Stimulated activated CD8-positive, alpha-beta memory T cell treated with anti-CD3 and anti-CD28 coated beads, Interleukin-2, amount 100 ng/mL, for 1 hour (primary cell): ENCODE measurements around the gene TNFRSF17.
A peak's percentile ranks its signal among the peaks of the same experiment; 100 is the strongest.
"Not testable (repeated sequence)": the region's sequence is repeated elsewhere in the genome, so short reads cannot be mapped to it uniquely, and the experiment has no call there.

Experiments
- DNase-seq, 2 donors: peaks; one replicate each; pipeline ENCODE4 v3.0.0-alpha.2; 2020; ENCODE audit warnings: low read depth in 2 of 2

The TNFRSF17 gene

GRCh38 chr16:11964761-11965551, at the start of gene TNFRSF17:
Gene TNFRSF17, plus strand, starts transcription at chr16:11965210. Its CDS starts 115 bp downstream, at chr16:11965325.
- no peak for DNase-seq

DNA sequence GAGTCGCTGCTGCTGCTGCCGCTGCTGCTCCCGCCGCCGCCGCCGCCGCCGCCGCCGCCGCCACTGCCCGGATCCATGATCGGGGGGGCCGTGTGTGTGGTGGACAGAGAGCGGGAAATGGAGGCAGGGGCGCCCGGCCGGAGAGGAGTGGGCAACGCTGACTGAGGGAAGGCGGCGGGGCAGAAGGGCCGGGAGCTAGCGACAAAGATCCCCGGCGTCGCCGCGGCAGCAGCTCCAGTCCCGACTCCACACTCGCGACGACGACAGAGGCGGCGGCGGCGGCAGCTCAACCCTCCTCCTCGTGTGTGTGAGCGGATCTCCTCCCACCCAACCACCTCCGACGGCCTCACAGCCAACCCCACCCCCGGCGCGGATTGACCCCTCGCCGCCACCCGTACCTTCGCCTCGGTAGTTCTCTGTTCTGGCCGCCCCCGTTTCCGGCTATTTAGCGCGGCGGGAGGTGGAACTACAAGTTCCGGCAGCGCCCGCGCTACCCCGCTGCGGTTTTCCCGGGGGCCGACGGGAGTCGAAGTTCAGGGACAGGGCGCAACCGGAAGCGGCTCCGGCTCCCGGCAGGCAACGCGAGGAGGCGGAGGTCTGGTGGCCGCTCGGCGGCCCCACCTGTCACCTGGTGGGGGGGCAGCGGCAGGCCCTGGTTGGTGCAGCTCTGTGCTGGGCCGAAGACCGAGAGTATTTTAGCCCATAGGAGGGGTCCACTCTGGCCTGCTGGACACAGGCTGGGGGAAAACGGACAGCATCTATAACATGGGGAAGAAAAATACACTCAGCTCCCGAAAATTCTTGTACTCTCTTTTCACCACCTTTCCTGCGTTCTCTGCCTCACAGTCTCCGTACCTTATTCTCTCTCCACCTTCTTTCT, 49.1 kb upstream of the TNFRSF17 start, which contains the start of gene GSPT1:
Gene GSPT1 (minus strand): TSS at position 313 of the 880 bp plus-strand sequence. CDS start 236 bp downstream, at position 77.
- peak; percentile 98 for DNase-seq

DNA sequence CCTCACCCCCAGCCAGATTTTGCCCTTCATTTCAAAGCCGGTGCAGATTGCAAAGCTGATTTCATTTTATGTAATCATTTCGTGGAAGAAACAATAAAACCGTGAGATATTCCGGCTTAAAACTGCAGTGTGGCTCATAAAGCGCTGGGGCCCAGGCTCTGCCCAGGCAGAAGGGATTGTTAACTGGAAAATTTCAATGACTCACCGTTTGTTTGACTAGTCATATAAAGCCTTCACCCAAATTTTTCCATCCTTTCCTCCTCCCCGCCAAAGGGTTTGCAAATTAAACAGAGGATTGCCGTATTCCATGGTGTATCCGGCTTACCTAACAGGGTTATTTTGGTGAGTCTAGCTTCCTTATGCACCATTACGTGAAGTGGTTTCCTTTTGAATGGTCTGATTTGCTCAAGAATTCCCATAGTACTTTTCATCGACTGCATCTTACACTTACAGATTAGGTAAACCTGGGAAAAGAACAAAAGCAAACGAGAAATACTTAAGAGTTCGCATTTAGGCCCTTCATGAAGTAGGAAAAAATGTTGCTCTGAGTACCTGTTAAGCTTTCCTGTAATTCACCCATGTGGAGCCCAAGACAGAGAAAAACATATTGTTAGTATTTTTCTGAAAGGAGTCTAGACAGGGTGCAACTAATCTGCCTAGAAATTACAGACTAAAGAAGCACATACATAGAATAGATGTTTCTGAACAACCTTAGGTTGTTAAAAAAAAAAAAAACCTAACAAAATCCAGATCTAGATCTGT, 48.3 kb upstream of the TNFRSF17 start:
- no peak for DNase-seq

- not testable (repeated sequence) for DNase-seq
These were observed 41.0 kb upstream of the TNFRSF17 start for GRCh38 chr16:11924046-11924445.

DNA sequence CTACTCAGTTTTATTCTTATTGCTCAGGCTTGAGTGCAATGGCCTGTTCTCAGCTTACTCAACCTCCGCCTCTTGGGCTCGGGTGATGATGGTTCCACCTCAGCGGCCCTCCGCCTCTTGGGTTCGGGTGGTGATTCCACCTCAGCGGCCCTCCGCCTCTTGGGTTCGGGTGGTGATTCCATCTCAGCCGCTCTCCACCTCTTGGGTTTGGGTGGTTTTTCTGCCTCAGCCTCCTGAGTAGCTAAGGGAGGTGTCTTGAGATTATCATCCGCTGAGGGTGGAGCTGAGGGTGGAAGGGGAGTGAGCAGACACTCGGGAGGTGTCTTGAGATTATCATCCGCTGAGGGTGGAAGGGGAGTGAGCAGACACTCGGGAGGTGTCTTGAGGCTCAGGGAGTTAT, 37.7 kb upstream of the TNFRSF17 start:
- not testable (repeated sequence) for DNase-seq

GRCh38 chr16:11941945-11942344, 23.1 kb upstream of the TNFRSF17 start, which contains the start of gene NPIPB2:
Gene NPIPB2, minus strand, starts transcription at chr16:11942045. Its CDS starts 0 bp downstream, at chr16:11942045.
- not testable (repeated sequence) for DNase-seq

DNA sequence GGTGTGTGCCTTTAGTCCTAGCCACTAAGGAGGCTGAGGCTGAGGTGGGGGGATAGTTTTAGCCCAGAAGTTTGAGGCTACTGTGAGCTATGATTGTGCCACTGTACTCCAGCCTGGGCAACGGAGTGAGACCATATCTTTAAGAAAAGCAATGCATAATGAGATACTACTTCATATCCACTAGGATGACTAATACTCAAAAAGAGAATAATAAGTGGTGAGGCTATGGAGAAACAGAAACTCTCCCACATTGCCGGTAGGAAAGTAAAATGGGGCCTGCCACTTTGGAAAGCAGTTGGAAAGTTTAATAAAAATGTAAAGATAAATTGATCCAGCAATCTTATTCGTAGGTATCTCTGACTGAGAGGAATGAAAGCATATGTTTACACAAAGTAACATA, 18.6 kb upstream of the TNFRSF17 start:
- DNase-seq, result no peak

GRCh38 chr16:11948819-11949218, 16.2 kb upstream of the TNFRSF17 start:
- DNase-seq, result no peak

DNA sequence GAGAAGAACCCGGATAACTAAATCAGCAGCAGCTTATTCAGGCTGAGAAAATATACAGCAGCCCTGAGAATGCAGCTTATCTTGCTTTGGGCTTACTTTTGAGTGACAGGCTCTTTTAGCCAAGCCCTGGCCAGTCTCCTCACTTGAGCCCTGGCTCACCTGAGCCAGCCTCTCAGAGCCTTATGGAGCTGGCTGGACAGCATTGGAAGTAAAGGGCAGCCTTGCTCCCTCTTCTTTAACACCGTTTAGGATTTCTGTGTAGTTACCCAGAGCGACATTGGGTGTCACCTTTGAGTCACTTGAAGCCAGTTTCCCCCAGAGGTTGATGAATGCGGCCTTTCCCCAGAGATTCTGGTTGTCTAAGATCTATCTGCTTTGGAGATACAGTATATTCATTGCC, 15.5 kb upstream of the TNFRSF17 start:
- no peak for DNase-seq

- no peak for DNase-seq
These were observed 14.6 kb upstream of the TNFRSF17 start for GRCh38 chr16:11950388-11950787.

- DNase-seq, result not testable (repeated sequence)
These were observed 11.4 kb upstream of the TNFRSF17 start for GRCh38 chr16:11953576-11953975.

GRCh38 chr16:11955713-11956123, 9.3 kb upstream of the TNFRSF17 start:
- no peak for DNase-seq

GRCh38 chr16:11956558-11956957, 8.5 kb upstream of the TNFRSF17 start:
- DNase-seq, result no peak

- no peak for DNase-seq
These were observed 7.2 kb upstream of the TNFRSF17 start for GRCh38 chr16:11957591-11958395.

GRCh38 chr16:11962457-11962856, 2.6 kb upstream of the TNFRSF17 start:
- not testable (repeated sequence) for DNase-seq

DNA sequence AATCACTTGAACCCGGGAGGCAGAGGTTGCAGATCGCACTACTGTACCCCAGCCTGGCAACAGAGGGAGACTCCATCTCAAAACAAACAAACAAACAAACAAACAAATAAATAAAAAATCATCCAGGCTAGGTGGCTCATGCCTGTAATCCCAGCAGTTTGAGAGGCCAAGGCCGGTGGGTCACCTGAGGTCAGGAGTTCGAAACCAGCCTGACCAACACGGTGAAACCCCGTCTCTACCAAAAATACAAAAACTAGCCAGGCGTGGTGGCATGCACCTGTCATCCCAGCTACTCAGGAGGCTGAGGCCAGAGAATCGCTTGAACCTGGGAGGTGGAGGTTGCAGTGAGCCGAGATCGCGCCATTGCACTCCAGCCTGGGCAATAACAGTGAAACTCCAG, 2.0 kb upstream of the TNFRSF17 start:
- DNase-seq, result not testable (repeated sequence)

DNA sequence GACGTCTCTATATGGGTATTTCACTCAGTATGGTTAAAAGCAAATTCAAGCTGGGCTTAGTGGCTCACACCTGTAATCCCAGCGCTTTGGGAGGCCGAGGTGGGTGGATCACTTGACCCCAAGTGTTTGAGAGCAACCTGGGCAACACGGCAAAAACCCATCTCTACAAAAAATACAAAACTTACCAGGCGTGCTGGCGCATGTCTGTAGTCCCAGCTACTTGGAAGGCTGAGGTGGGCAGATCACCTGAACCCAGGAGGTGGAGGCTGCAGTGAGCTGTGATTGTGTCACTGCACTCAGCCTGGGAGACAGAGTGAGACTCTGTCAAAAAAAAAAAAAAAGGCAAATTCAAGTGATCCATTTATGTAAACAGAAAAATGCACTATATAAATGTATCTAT, 1.3 kb upstream of the TNFRSF17 start:
- no peak for DNase-seq

- no peak for DNase-seq
These were observed 1.2 kb downstream of the TNFRSF17 start for GRCh38 chr16:11966173-11966572.

DNA sequence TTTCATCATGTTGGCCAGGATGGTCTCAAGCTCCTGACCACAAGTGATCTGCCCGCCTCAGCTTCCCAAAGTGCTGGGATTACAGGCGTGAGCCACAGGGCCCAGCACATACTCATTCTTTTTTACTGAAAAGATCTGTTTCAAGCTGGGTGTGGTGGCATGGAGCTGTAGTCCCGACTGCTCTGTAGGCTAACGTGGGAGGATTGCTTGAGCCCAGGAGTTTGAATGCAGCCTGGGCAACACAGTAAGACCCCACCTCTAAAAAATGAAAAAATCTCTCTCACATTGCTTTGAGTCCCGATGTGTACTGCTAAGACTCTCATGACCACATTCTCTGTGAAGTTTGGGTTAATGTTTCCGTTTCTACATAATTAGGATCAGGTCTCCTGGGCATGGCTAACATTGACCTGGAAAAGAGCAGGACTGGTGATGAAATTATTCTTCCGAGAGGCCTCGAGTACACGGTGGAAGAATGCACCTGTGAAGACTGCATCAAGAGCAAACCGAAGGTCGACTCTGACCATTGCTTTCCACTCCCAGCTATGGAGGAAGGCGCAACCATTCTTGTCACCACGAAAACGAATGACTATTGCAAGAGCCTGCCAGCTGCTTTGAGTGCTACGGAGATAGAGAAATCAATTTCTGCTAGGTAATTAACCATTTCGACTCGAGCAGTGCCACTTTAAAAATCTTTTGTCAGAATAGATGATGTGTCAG, 2.3 kb downstream of the TNFRSF17 start:
- DNase-seq, result no peak

- no peak for DNase-seq
These were observed 3.6 kb downstream of the TNFRSF17 start for GRCh38 chr16:11968577-11968976.
